Measurements from ENCODE around the gene NAPB.

Gene NAPB

GRCh38 chr20:23437126-23437899 lies 16.0 kb upstream of the NAPB start:
- no peak for DNase-seq (ENCODE audit: low read depth)

GRCh38 chr20:23436681-23437080 lies 15.4 kb upstream of the NAPB start:
- no peak for DNase-seq (ENCODE audit: low read depth)

GRCh38 chr20:23435626-23436539 lies 14.6 kb upstream of the NAPB start:
- DNase-seq (ENCODE audit: low read depth), result no peak

DNA sequence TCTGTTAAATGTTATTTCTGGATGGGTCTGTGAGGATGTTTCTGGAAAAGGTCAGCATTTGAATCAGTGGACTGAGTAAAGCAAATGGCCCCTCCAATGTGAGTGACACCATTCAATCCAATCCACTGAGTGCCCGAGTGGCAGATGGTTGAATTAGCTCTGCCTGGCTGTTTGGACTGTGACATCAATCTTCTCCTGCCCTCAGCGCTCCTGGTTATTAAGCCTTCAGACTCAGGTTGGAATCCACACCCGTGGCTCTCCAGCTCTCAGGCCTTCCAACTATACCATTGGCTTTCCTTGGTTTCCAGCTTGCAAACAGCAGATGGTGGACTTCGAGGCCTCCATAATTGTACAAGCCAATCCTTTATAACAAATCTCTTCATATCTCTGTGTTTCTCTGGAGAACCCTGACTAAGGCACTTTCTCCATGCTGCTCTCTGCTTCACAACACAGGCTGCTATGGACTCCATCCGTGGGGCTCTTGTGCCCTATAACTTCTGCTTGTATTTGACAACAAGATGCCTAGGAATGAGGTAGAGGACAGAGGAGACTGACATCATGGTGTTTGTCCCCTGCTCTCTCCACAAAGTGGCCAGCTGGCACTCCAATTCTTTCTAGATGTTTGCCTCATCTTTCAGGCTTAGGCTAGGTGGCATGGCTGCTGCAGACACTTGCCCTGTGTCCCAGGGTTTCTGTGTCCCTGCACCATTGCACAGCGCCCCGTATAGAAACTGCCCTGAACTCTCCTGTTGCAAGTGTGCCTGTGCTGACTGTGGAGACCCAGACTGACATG lies 13.4 kb upstream of the NAPB start:
- DNase-seq (ENCODE audit: low read depth), result no peak

DNA sequence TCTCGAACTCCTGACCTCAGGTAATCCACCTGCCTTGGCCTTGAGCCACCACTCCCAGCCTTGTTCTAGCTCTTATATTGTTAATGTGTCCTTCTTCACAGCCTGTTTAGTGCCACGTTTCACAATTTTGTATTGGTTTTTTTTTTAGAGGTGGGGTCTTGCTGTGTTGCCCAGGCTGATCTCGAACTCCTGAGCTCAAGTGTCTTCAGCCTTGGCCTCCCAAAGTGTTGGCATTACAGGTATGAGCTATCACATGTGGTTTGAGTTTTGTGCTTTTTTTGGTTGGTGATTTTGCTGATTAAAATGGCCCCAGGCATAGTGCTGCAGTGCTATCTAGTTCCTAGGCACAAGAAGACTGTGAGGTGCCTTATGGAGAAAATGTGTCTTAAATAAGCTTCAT lies 12.3 kb upstream of the NAPB start:
- DNase-seq (ENCODE audit: low read depth), result no peak

DNA sequence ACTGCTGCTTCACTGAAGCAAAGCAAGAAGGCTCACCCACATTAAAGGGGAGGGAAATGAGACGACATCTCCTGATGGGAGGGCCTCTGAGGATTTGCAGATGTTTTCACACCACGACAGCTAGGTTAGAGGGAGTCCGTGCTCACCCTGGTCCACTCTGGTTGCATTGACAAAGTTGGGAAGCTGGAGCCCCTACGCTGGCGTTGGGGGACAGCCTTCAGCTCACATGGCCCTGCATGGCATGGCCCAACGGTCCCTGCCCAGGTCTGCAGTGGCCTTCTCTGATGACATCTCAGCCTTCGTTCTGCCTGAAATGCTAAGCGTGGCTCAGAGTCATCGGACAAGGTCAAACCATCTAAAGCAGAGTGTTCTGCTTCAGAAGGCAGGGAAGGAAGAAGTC lies 3.8 kb upstream of the NAPB start:
- no peak for DNase-seq (ENCODE audit: low read depth)

DNA sequence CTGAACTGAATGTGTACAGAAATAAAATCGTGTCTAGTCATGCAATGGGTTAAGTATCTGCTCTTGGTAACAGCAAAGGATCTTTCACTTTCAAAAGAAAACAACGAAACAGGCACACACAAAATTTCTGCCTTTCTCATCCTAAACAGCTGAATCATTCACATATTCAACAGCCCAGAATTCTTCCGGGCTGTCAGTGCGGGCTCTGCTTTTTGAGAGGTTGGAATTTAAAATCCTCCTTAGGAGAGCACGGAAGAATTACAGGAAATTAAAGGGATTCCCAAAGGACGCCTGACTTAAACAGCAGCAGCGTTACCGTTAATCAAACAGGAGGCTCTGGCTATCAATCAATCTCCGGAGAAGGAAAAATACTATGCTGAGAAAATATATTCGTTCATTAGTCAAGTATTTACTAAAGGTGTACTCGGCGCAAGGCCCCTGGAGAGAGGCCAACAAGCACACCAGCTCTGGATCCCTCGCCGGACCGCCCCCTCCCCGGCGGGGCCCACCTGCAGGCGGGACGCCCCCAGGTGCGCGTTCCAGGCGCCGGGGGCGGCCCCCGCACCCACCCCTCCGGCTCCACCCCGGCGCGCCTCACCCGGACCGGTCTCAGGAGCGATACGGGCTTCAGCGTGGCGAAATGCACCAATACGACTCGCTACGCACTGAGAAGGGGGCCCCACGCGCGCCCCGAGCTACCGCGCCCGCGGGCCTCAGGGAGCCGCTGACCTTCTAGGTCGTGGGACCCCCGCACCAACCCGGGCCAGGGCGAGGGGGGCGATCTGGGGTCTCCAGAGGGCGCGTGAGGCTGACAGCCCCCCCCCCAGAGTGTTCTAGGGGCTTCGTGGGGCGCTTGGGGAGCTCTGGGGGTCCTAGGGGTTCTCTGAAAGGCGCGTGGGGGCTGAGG lies 1.0 kb downstream of the NAPB start:
- peak; percentile 38 for DNase-seq (ENCODE audit: low read depth)

DNA sequence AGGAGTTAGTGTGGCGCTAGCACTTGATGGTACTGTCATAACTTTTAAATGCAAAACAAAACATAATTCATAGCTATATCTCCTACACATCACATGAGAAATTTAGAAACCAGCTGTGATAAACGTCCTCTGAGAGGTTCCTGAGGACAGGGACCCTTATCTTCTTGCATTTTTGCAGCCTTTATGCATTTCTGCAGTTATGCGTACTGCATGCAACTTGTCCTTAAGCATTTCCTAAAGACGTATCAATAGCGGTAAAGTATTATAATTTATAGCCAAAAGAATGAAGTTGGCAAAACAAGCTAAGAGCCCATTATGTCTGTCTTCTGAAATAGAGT lies 1.7 kb downstream of the NAPB start:
- no peak for DNase-seq (ENCODE audit: low read depth)

DNA sequence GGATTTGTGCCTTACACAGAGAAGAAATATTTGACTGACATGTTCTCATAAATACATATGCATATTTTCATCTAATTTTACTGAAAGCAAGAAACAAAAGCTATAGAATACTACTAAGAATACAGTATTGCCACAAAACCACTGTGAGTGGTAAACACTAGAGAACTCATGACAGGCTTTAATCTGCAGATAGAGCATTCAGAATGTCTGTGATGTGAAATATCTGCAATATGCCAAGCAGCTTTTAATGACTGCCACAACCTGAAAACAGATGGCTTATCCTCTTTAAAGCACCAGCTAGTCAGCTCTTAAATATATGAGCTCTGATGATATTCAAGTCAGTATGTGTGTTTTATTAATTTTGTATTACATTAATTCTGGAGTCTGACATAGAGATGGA lies 3.4 kb downstream of the NAPB start:
- DNase-seq (ENCODE audit: low read depth), result no peak

DNA sequence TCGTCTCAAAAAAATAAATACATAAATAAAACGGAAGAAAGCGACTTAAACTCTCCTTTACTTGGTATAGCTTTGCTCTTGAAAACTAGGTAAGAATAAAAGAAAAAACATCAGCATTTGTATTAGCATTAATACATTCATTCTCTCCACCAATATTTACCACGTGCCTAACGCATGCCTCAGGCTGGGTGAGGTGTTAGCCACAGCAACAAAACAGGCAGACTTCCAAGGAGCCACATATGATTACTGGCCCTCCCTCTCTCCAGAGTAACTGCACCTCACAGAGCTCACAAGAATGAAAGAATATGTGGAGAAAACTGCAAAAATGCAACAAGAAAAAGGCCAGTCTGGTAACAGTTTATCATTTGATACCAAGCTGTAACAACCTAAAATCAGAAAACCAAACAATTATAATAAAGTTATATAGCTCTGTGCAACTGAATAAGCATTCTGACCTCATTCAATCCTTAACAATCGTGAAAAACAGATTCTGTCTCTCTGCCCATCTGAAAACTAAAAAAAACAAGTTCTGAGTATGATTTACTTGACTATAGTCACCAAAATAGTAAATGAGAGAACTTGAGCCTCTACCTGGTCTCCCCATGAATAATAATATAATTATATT lies 5.2 kb downstream of the NAPB start:
- DNase-seq (ENCODE audit: low read depth), result no peak

- DNase-seq (ENCODE audit: low read depth), result no peak
Measured at GRCh38 chr20:23415555-23415954, 5.7 kb downstream of the NAPB start.

- no peak for DNase-seq (ENCODE audit: low read depth)
Measured at GRCh38 chr20:23414526-23415188, 6.6 kb downstream of the NAPB start.

DNA sequence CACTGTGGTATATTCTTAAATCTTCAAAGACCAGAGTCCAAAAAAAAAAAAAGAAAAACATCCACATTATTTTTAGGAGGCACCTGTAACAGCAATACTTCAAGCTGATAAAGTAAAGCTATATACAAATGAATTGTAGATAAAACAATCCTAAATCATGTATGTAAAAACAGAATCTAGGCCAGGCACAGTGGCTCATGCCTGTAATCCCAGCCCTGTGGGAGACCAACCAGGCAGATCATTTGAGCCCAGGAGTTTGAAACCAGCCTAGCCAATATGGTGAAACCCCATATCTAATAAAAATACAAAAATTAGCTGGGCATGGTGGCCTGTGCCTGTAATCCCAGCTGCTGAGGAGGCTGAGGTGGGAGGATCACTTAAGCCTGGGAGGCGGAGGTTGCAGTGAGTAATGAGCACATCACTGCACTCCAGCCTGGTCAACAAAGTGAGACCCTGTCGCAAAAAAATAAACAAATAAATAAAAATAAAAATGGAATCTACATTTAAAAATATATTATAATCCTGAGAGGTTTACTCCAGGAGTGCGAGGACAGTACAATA lies 7.3 kb downstream of the NAPB start:
- DNase-seq (ENCODE audit: low read depth), result no peak

- DNase-seq (ENCODE audit: low read depth), result no peak
Measured at GRCh38 chr20:23412026-23412425, 9.3 kb downstream of the NAPB start.

GRCh38 chr20:23410916-23411695 lies 10.2 kb downstream of the NAPB start:
- DNase-seq (ENCODE audit: low read depth), result no peak

- no peak for DNase-seq (ENCODE audit: low read depth)
Measured at GRCh38 chr20:23409800-23410199, 11.5 kb downstream of the NAPB start.

- no peak for DNase-seq (ENCODE audit: low read depth)
Measured at GRCh38 chr20:23408957-23409356, 12.3 kb downstream of the NAPB start.

DNA sequence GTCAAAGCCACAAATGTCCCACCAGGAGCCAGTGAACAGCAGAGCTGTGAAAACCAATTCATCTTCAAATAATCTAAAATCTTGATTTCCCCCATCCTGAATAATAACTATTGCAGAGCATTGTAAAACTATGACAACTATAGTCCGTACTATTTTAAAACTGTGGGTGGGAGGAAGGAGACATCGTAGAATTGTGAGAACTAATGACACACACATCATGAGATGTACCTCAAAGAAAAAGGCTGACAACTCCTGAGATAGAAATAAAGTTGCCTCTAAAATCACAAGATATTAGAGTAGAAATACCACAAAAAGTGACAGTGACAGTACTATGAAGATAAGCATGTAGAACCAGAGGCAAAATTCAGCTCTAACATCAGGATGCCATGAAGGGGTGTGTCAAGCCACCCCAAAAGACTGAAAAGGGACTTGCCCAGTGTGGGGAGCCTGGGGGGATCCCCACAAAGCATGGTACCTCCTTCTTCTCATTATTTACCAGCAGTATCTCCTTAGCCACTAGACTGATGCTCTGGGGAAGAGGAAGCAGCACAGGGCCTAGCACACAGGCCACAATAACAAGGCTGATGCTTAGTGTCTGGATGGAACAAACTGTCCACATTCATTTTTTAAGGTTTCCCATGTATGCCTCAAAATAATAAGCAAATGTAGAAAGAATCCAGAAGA lies 13.4 kb downstream of the NAPB start:
- no peak for DNase-seq (ENCODE audit: low read depth)

- DNase-seq (ENCODE audit: low read depth), result no peak
Measured at GRCh38 chr20:23406880-23407279, 14.4 kb downstream of the NAPB start.
